Cerebellar nuclear complex (tissue), 1 donor: ENCODE measurements around the gene RETREG3.
"Not testable (repeated sequence)": the region's sequence is repeated elsewhere in the genome, so short reads cannot be mapped to it uniquely, and the experiment has no call there.

Experiments
- DNase-seq, 2 experiments: peaks; one replicate each; lab custom pipeline; 2025; lab: John Stamatoyannopoulos, UW

RETREG3 gene

DNA sequence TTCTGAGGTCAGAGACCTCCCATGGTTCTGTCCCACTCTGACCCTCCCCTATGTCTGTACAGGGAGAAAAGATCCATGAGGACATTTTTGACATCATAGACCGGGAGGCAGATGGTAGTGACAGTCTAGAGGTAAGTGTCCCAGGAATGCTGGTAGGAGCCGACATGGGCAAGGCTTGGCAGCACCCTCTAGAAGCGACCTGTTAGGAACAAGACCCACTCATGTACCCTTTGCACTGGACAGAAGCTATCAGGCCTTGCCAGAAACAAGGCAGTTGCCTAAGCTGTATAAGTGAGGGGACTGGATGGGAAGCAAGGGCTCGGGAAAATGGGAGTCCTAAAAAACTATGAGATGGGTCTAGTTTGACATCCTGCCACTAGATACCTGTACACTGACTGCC lies 2.8 kb upstream of the RETREG3 start:
- no peak for DNase-seq

DNA sequence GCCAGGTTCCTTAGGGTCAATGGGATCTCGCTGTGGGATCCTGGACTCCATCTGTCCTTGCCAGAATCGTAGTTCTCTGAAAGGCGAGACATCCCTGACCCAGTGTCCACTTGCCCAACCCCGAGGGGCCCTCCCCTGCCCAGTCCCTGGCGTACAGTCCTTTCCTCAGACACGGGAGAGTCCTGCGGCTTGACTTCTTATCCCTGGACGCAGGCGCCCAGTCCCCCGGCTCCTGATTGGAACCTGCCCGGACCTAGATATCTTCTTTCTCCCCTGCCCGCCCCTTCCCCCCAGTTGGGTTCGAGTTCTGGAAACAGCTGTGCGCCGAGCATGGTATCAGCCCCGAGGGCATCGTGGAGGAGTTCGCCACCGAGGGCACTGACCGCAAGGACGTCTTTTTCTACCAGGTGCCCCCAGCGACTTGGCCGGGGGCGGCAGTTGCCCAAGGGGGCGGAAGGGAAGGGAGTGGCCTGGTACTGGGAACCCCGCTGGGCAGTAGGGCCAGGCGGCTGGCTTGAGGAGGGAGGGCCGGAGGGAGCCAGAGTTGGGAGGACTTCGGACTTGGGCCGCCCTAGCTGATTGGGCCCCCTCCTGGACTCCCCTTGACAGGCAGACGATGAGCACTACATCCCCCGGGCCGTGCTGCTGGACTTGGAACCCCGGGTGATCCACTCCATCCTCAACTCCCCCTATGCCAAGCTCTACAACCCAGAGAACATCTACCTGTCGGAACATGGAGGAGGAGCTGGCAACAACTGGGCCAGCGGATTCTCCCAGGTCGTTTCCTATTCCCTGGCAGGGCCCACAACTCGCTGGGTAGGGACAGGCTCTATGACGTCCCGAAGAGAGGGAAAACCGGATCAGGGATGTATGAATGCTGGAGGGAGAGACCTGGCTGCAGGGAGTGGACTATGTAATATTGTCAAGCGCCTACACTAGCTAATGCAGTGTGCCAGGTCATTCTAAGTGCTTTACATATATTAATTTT lies 934 bp upstream of the RETREG3 start:
- DNase-seq, result not testable (repeated sequence)

- no peak for DNase-seq
These were observed 631 bp downstream of the RETREG3 start for GRCh38 chr17:42608305-42609181.

DNA sequence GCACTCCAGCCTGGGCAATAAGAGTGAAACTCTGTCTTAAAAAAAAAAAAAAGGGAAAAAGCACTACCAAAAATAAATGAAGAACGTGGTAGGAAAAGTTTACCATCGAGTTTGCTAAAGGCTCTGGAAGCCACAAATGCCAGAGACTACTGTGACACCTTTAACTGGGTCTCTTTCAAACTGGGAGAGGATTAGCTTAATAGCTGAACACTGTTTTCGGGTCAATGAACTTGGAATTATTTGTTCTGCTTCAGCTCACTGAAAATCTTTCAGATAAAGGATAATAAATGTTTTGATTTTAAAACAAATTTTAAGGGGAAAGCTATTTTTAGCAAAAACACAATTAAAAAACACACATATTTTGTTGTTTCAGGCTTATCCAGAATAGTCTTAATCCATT lies 1.4 kb downstream of the RETREG3 start:
- no peak for DNase-seq

DNA sequence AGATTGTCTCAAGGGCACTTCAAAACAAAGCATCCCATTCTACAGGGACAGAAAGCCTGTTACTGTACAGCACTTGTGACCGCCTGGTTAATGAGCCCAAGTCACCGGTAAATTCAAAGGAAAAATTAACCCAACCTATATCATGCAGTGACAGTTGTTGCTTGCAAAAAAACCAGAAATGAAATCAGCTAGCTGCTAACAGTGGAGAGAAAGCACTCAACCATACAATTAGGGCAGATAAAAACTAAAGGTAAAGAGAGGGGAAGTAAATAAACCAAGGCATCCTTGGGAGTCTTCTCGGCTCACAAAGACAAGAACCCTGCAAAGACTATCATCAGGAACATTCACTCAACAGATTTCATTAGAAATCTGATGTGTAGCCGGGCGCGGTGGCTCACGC lies 5.9 kb downstream of the RETREG3 start:
- DNase-seq, result no peak

- no peak for DNase-seq
These were observed 10.3 kb downstream of the RETREG3 start for GRCh38 chr17:42598905-42599304.

- DNase-seq, result no peak
These were observed 12.8 kb downstream of the RETREG3 start for GRCh38 chr17:42596386-42596785.

DNA sequence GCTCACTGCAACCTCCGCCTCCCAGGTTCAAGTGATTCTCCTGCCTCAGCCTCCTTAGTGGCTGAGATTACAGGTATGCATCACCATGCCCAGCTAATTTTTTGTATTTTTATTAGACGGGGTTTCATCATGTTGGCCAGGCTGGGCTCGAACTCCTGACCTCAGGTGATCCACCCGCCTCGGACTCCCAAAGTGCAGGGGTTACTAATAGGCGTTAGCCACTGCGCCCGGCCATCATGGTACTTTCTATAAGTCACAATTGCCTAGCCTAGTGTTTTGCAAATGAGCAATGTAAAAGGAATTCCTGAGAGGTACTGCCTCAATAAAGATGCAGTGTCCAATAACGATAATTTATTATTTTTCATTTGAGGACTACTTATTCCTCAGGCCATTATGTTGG lies 17.8 kb downstream of the RETREG3 start:
- DNase-seq, result no peak

DNA sequence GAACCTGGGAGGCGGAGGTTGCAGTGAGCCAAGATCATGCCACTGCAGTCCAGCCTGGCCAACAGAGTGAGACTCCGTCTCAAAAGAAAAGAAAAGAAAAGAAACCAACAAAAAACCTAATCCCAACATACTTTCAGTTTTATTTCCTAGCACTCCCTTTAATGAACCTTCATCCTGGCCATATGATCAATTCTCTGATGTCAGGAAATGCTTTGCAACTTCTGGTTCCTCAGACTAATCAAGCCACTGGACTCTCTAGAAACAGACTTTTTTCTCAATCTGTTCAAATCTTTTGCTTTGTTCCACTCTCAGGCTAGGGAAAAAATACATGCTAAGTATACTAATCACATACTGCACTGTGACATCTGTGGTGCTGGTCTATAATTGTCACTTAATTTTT lies 18.3 kb downstream of the RETREG3 start:
- DNase-seq, result no peak

GRCh38 chr17:42586514-42587230 lies 22.5 kb downstream of the RETREG3 start:
- DNase-seq, result no peak

- DNase-seq, result no peak
These were observed 23.8 kb downstream of the RETREG3 start for GRCh38 chr17:42585353-42585752.

DNA sequence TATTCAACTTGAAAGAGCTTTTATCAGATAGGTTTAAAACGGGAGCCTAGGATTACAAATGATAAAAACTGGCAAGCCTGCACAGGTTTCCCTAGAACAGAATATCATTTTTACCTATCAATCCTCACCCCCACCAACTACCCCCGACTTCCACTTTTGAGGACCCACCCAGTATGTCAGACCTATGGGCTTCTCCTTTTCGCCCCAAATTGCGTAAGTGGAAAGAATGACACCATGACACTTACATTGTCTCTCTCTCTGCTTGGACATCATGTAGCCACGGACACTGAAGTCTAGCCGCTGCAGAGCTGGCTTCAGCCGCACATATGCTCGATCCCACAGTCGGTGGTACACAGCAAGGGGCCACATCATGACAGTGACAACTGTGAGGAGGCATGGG lies 24.3 kb downstream of the RETREG3 start:
- no peak for DNase-seq

DNA sequence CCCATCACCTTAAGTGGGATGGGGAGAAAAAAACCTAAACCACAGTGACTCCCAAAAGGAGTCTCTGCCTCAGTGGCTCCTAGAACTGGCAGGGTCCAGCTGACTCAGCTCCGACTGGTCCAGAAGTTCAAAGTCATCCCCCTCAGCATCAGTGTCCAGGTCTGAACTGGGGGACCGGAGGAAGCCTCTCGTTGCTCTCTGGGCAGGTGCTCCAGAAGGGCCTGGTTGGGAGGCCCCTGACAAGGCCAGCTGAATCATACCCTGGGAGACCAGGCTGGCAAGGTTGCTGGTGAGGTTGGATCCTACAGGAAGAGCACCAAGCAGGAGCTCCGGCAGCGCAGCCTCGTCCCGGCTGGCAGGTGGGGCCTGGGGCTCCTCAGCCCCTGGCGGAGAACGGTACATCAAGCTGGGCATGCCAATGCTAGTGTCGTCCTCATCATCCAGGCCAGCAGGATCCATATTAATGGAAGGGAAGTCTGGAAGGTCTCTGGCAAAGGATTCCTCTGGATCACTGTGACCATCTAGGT lies 27.4 kb downstream of the RETREG3 start:
- DNase-seq, result no peak

- DNase-seq, result no peak
These were observed 29.2 kb downstream of the RETREG3 start for GRCh38 chr17:42579794-42580551.

DNA sequence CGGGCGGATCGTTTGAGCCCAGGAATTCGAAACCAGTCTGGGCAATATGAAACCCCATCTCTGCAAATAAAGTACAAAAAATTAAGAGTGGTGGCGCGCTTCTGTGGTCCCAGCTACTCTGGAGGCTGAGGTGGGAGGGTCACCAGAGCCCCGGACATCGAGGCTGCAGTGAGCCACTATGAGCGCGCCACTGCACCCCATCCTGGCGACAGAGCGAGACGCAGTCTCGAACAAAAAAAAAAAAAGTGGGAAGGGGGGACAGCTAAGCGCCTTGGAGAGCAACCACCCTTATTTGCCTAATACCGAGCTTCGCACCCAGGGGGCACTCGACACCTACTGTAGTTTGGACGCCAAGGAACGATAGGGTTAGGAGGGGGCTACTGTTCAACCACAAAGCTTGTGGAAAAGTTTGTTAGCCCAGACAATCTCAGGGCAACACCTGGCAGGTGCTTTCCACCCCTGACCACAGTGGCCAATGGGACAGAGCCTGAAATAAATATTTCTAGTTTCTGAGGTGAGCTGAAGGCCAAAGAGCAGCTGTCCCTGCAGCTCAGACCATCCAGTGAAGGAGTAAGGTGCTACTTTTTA lies 30.8 kb downstream of the RETREG3 start:
- no peak for DNase-seq

- DNase-seq, result peak; percentile 80 to 86
These were observed 31.5 kb downstream of the RETREG3 start, which contains the start of gene PSMC3IP for GRCh38 chr17:42577532-42578281. Gene PSMC3IP, minus strand, starts transcription at chr17:42577729. Its CDS starts 43 bp downstream, at chr17:42577686.

GRCh38 chr17:42577140-42577531 lies 32.0 kb downstream of the RETREG3 start:
- no peak for DNase-seq

- no peak for DNase-seq
These were observed 34.7 kb downstream of the RETREG3 start for GRCh38 chr17:42574463-42574862.

DNA sequence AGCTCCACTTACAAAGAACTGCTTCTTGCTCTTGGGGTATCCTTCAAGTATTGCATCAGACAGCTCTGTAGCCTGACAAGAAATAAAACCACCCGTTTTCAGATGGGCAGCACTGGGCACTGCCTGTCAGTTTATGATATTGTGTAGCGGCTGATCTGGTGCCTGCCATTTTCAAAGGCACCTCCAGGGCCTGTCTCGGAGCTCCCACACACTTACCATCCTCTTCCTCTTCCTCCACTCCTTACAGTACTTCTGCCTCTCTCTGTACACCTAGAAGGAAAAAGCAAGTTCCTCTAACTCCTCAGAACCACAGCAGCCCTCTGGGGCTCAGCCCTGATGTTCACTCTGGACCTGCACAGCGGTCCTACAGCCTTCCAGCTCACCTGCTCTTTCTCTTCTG lies 36.1 kb downstream of the RETREG3 start:
- no peak for DNase-seq
